HCT116 (cell line): ENCODE data around the gene TMOD1. TPM values are rescaled to one million over a fixed set of nuclear protein-coding genes. Genes with fewer than 3 reads are reported as not detected.

Experiments
- ATAC-seq: fragments of 200-7000 bp; cut with Tn5 transposase; 2 replicates; pipeline ENCODE4 v1.9.1; 2020; ENCODE audit warnings: mild to moderate bottlenecking, moderate library complexity
- BruUV-seq: library from RNA; stranded (reverse); fragments of 400-500 nt; replicated peaks from 2 replicates; lab custom pipeline; 2021; lab: Mats Ljungman, UMichigan
- CTCF ChIA-PET: fragments of 300-600 bp; sonication (Branson Sonifier 250); formaldehyde crosslinking; loops from one replicate; lab custom pipeline; 2021; ENCODE audit warnings: antibody characterized with exemption; lab: Charles Lee
- POLR2A ChIA-PET: fragments of 300-600, 350-600 bp; sonication (Branson Sonifier 250); formaldehyde crosslinking; loops from one replicate; lab custom pipeline; 2021; ENCODE audit warnings: antibody characterized with exemption; lab: Charles Lee
- RAD21 ChIA-PET, 2 experiments: fragments of 300-600 bp; sonication (Branson Sonifier 250); formaldehyde crosslinking; loops; one replicate each; lab custom pipeline; 2023; ENCODE audit warnings: low total read pairs in 2 of 2; ENCODE audit not compliant: uncharacterized antibody in 2 of 2, unreplicated experiment in 2 of 2, low non-redundant PET in 1 of 2; lab: Charles Lee
- DNase-seq: peaks from one replicate; pipeline ENCODE4 v3.0.0-alpha.2; 2010; ENCODE audit warnings: low read depth, low spot score
- H2AFZ ChIP-seq: fragments of 200-600 bp; shearing (Covaris generic), sonication (generic); 2 replicates; pipeline ENCODE4 v1.6.1; 2017; ENCODE audit warnings: low read depth, mixed run types, mixed read lengths, antibody characterized with exemption, low read length; ENCODE audit not compliant: poor library complexity, severe bottlenecking
- H3K27ac ChIP-seq: 2 replicates; pipeline ENCODE4 v1.5.1; 2012; ENCODE audit warnings: low read depth, low read length
- H3K27me3 ChIP-seq: fragments of 200-600 bp; sonication (generic); 2 replicates; pipeline ENCODE4 v1.6.1; 2016; ENCODE audit warnings: mixed run types, low read length, mixed read lengths; ENCODE audit not compliant: insufficient read depth
- H3K36me3 ChIP-seq, 2 experiments: fragments of 200-500 bp in 1 of 2; fragments of 200-600 bp in 1 of 2; sonication (Bioruptor generic) in 1 of 2; sonication (generic) in 1 of 2; 2 replicates each; pipeline versions ENCODE4 v1.5.1 to v1.6.1; 2014 to 2016; ENCODE audit warnings: low read length in 2 of 2, inconsistent platforms in 1 of 2, mixed read lengths in 1 of 2, mixed run types in 1 of 2; ENCODE audit not compliant: insufficient read depth in 2 of 2, control insufficient read depth in 1 of 2
- H3K4me1 ChIP-seq, 2 experiments: fragments of 200-600 bp in 1 of 2; sonication (generic) in 1 of 2; 2 replicates each; pipeline versions ENCODE4 v1.5.1 to v1.6.1; 2012 to 2017; ENCODE audit warnings: low read length in 2 of 2, inconsistent platforms in 1 of 2, mild to moderate bottlenecking in 1 of 2, mixed read lengths in 1 of 2, mixed run types in 1 of 2, moderate library complexity in 1 of 2; ENCODE audit not compliant: insufficient read depth in 2 of 2, control insufficient read depth in 1 of 2
- H3K4me2 ChIP-seq: fragments of 200-600 bp; sonication (generic); 2 replicates; pipeline ENCODE4 v1.6.1; 2017; ENCODE audit warnings: mixed run types, low read length, mixed read lengths
- H3K4me3 ChIP-seq, 2 experiments: fragments of 200-600 bp in 1 of 2; sonication (generic) in 1 of 2; replicated peaks in 1 of 2; 2 replicates each; pipeline ENCODE4 v1.5.1; 2011 to 2016; ENCODE audit warnings: low read length in 2 of 2, control low read depth in 1 of 2, low read depth in 1 of 2, mild to moderate bottlenecking in 1 of 2, mixed read lengths in 1 of 2, mixed run types in 1 of 2
- H3K79me2 ChIP-seq: fragments of 200-600 bp; sonication (generic); 2 replicates; pipeline ENCODE4 v1.6.1; 2017; ENCODE audit warnings: mild to moderate bottlenecking, mixed run types, low read length, moderate library complexity, mixed read lengths; ENCODE audit not compliant: insufficient read depth
- H3K9ac ChIP-seq: fragments of 200-600 bp; sonication (generic); 2 replicates; pipeline ENCODE4 v1.6.1; 2016; ENCODE audit warnings: low read length, mixed read lengths
- H3K9me2 ChIP-seq: fragments of 200-600 bp; sonication (generic), shearing (Covaris generic); 2 replicates; pipeline ENCODE4 v1.6.1; 2017; ENCODE audit warnings: mixed run types, mild to moderate bottlenecking, moderate library complexity; ENCODE audit not compliant: insufficient read depth
- H3K9me3 ChIP-seq, 2 experiments: fragments of 200-500 bp in 1 of 2; fragments of 200-600 bp in 1 of 2; sonication (Bioruptor generic) in 1 of 2; sonication (generic) in 1 of 2; 2 replicates each; pipeline ENCODE4 v1.6.1; 2014 to 2017; ENCODE audit warnings: low read length in 2 of 2, mixed read lengths in 2 of 2, inconsistent platforms in 1 of 2, low read depth in 1 of 2, mild to moderate bottlenecking in 1 of 2, mixed run types in 1 of 2, moderate library complexity in 1 of 2; ENCODE audit not compliant: control insufficient read depth in 1 of 2, insufficient read depth in 1 of 2
- H4K20me1 ChIP-seq: fragments of 200-600 bp; sonication (generic), shearing (Covaris generic); 2 replicates; pipeline ENCODE4 v1.6.1; 2017; ENCODE audit warnings: mixed run types, mild to moderate bottlenecking, moderate library complexity; ENCODE audit not compliant: insufficient read depth
- CEBPB ChIP-seq: IDR thresholded peaks from 2 replicates; pipeline ENCODE4 v1.6.1; 2012; ENCODE audit warnings: low read depth
- CTCF ChIP-seq, 3 experiments: fragments of 200-600 bp in 1 of 3; sonication (generic) in 1 of 3; IDR thresholded peaks in 2 of 3; conservative IDR thresholded peaks in 1 of 3; 2 replicates each; pipeline ENCODE4 v1.5.1; 2012 to 2017; ENCODE audit warnings: low read depth in 2 of 3, low read length in 2 of 3, antibody characterized with exemption in 1 of 3, borderline replicate concordance in 1 of 3, control low read depth in 1 of 3, mild to moderate bottlenecking in 1 of 3, mixed read lengths in 1 of 3, mixed run types in 1 of 3, moderate library complexity in 1 of 3; ENCODE audit not compliant: insufficient read depth in 1 of 3
- EGR1 ChIP-seq: IDR thresholded peaks from 2 replicates; pipeline ENCODE4 v1.6.1; 2012; ENCODE audit warnings: low read depth
- ELF1 ChIP-seq: IDR thresholded peaks from 2 replicates; pipeline ENCODE4 v1.6.1; 2012; ENCODE audit warnings: low read depth, borderline replicate concordance
- EZH2 ChIP-seq: fragments of 200-600 bp; sonication (generic); IDR thresholded peaks from 2 replicates; pipeline ENCODE4 v1.6.1; 2017; ENCODE audit warnings: antibody characterized with exemption, mixed run types
- EZH2phosphoT487 ChIP-seq: fragments of 200-600 bp; IDR thresholded peaks from 2 replicates; pipeline ENCODE4 v1.6.1; 2018; ENCODE audit warnings: antibody characterized with exemption, borderline replicate concordance
- FOSL1 ChIP-seq: IDR thresholded peaks from 2 replicates; pipeline ENCODE4 v1.6.1; 2012; ENCODE audit warnings: low read depth
- JUND ChIP-seq: IDR thresholded peaks from 2 replicates; pipeline ENCODE4 v1.6.1; 2012
- MAX ChIP-seq: IDR thresholded peaks from 2 replicates; pipeline ENCODE4 v1.6.1; 2012
- POLR2A ChIP-seq: IDR thresholded peaks from 2 replicates; pipeline ENCODE4 v1.7.0; 2011; ENCODE audit warnings: borderline replicate concordance; ENCODE audit not compliant: insufficient read depth, insufficient read length; ENCODE audit errors: extremely low read depth
- RAD21 ChIP-seq: IDR thresholded peaks from 2 replicates; pipeline ENCODE4 v1.6.1; 2012; ENCODE audit warnings: low read depth, mild to moderate bottlenecking
- SIN3A ChIP-seq: IDR thresholded peaks from 2 replicates; pipeline ENCODE4 v1.6.1; 2012; ENCODE audit warnings: low read depth
- SP1 ChIP-seq: IDR thresholded peaks from 2 replicates; pipeline ENCODE4 v1.6.1; 2012; ENCODE audit warnings: low read depth
- SRF ChIP-seq: IDR thresholded peaks from 2 replicates; pipeline ENCODE4 v1.6.1; 2012; ENCODE audit warnings: low read depth
- TCF7L2 ChIP-seq: IDR thresholded peaks from 2 replicates; pipeline ENCODE4 v1.7.0; 2011; ENCODE audit warnings: borderline replicate concordance, inconsistent platforms; ENCODE audit not compliant: insufficient read depth, insufficient read length; ENCODE audit errors: extremely low read depth
- YY1 ChIP-seq: IDR thresholded peaks from 2 replicates; pipeline ENCODE4 v1.6.1; 2011; ENCODE audit warnings: low read length, low read depth, moderate library complexity, mild to moderate bottlenecking; ENCODE audit not compliant: insufficient replicate concordance; ENCODE audit errors: extremely low read depth
- ZBTB33 ChIP-seq: IDR thresholded peaks from 2 replicates; pipeline ENCODE4 v1.6.1; 2011; ENCODE audit warnings: mild to moderate bottlenecking, low read length, moderate library complexity; ENCODE audit not compliant: insufficient replicate concordance; ENCODE audit errors: extremely low read depth
- ZFX ChIP-seq: fragments of 450-650 bp; IDR thresholded peaks from 2 replicates; pipeline ENCODE4 v1.6.1; 2017
- ZNF274 ChIP-seq: fragments of 200-500 bp; sonication (Bioruptor generic); IDR thresholded peaks from 2 replicates; pipeline ENCODE4 v1.6.1; 2014; ENCODE audit warnings: mild to moderate bottlenecking, low read depth, low read length, inconsistent platforms
- intact Hi-C: fragments of 100-400 bp; cut with micrococcal nuclease; formaldehyde crosslinking; loops from 2 replicates; pipeline ENCODE4 v1.10.0; 2022
- total RNA-seq: library from RNA; stranded (reverse); gene quantifications from one replicate; pipeline ENCODE4 v1.2.1, GENCODE V29; 2021; ENCODE audit not compliant: unreplicated experiment

The TMOD1 gene
- total RNA-seq, 1 experiment from 2014 or later: 4.4 TPM

GRCh38 chr9:97474372-97474925, 27.0 kb upstream of the TMOD1 start (continued):
- no peak for TF ChIP-seq CTCF (IDR thresholded peaks at IDR 0.05 in 2 of 3, conservative IDR thresholded peaks at IDR 0.05 in 1 of 3; ENCODE audit: borderline replicate concordance in 1 of 3, insufficient read depth in 1 of 3, low read depth in 2 of 3, low read length in 2 of 3)
- no peak for TF ChIP-seq SP1
- no peak for TF ChIP-seq SIN3A
- TF ChIP-seq CEBPB: no peak
- no peak for TF ChIP-seq ZBTB33
- TF ChIP-seq YY1: no peak
- no peak for TF ChIP-seq TCF7L2
- no peak for TF ChIP-seq FOSL1

GRCh38 chr9:97475059-97475458, 26.4 kb upstream of the TMOD1 start:
- Histone ChIP-seq H3K36me3 (no peaks in the 10 kb centered on the region), H3K9me3 (no peaks in the 10 kb centered on the region), H3K27ac (no peak overlapping the region), H3K9ac (no peak overlapping the region), H3K27me3 (no peaks in the 10 kb centered on the region), H3K4me2 (no peak overlapping the region), H3K4me3 (no peak overlapping the region), H3K9me2 (no peaks in the 10 kb centered on the region), H3K4me1 (no peaks in the 10 kb centered on the region), H2AFZ (no peak overlapping the region), H4K20me1 (no peaks in the 10 kb centered on the region), H3K79me2 (no peaks in the 10 kb centered on the region)
- DNase-seq (no peak), ATAC-seq (no peak)
- ChIA-PET CTCF (no interaction called here), RAD21 (no interaction called here), POLR2A (no interaction called here)
- intact Hi-C loops: no loop called here
- no TSS peak for BruUV-seq
- TF ChIP-seq POLR2A: no peak
- no peak for TF ChIP-seq MAX
- TF ChIP-seq RAD21: no peak
- TF ChIP-seq EGR1: no peak
- TF ChIP-seq ZFX: no peak
- no peak for TF ChIP-seq JUND
- no peak for TF ChIP-seq EZH2phosphoT487
- TF ChIP-seq SRF: no peak
- TF ChIP-seq SIN3A: no peak
- no peak for TF ChIP-seq ZBTB33
- no peak for TF ChIP-seq SP1
- TF ChIP-seq EZH2: no peak
- TF ChIP-seq CEBPB: no peak
- no peak for TF ChIP-seq ELF1
- TF ChIP-seq YY1: no peak
- TF ChIP-seq ZNF274: no peak
